Measurements from ENCODE around the gene AOC1. TPM values are rescaled to one million over a fixed set of nuclear protein-coding genes. Genes with fewer than 3 reads are reported as not detected.

Gene AOC1
- total RNA-seq, 5 donors from 2014 or later (not counting 1 experiment from before 2014, with no cell fraction given), result 0.15 to 0.28 TPM; not detected in 3

DNA sequence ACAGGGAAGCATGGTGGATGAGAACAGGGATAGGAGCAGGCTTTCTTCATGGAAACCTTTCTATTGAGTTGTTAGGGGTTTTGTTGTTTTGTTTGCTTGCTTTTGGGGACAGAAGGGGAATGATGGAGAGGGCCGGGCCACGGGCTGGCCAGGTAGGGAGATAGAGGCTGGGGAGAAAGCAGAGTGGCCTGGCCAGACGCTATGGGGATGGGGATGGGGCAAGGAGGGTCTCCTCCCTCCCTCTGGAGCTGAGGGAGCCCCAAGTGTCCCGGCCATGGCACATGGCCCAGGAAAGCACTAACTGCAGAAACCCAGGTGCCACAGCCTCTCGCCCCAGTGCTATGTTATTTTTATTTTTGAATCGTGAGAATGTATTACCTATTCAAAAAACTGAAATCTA, 10.0 kb downstream of the AOC1 start:
- Histone ChIP-seq H3K9me3 (no peaks in the 10 kb centered on the region), H3K27ac (ENCODE audit: low read length) (no peak overlapping the region), H3K4me3 (ENCODE audit: control insufficient read depth in 1 of 2, extremely low read depth in 1 of 2, low read length in 1 of 2) (no peak overlapping the region), H3K27me3 (replicated peaks in 1 of 2; ENCODE audit: control insufficient read depth in 2 of 2, extremely low read depth in 1 of 2, insufficient read depth in 2 of 2, low read length in 1 of 2) (peaks cover 0 to 40% of the 10 kb centered on the region in 2 experiments), H3K36me3 (ENCODE audit: control insufficient read depth in 2 of 2, extremely low read depth in 1 of 2, insufficient read depth in 1 of 2, low read length in 1 of 2) (no peaks in the 10 kb centered on the region), H3K4me1 (ENCODE audit: control insufficient read depth in 1 of 2, extremely low read depth in 1 of 2, insufficient read depth in 2 of 2, low read length in 2 of 2) (no peaks in the 10 kb centered on the region)
- H3K27ac Mint-ChIP-seq, result no peak overlapping the region
- peaks cover 0 to 4% (median 0%) of the 10 kb centered on the region in 3 donors for H3K9me3 Mint-ChIP-seq
- 100% methylated on average over 2 of the region's 6 CpGs for whole genome bisulfite sequencing (ENCODE audit: insufficient coverage)
- CTCF ChIA-PET, result no interaction called here
- no peaks in the 10 kb centered on the region for H3K4me1 Mint-ChIP-seq
- no peak overlapping the region for H3K4me3 Mint-ChIP-seq
- POLR2A ChIA-PET, result no interaction called here
- ATAC-seq (replicated peaks in 1 of 4) (no peak), DNase-seq (no peak)
- H3K36me3 Mint-ChIP-seq, result no peaks in the 10 kb centered on the region
- H3K27me3 Mint-ChIP-seq, result peaks cover 15 to 26% of the 10 kb centered on the region in 2 donors

- DNase-seq, result no peak
- CTCF ChIA-PET, result no interaction called here
- 81% methylated on average over 6 of the region's 6 CpGs for WGBS (ENCODE audit: insufficient coverage)
Measured at GRCh38 chr7:150863946-150864345, 11.6 kb downstream of the AOC1 start.

GRCh38 chr7:150866932-150867564, 14.7 kb downstream of the AOC1 start:
- DNase-seq, result no peak
- 62% methylated on average over 3 of the region's 4 CpGs for WGBS (ENCODE audit: insufficient coverage)
- peaks cover 33 to 45% of the 10 kb centered on the region in 2 donors for H3K27me3 Mint-ChIP-seq
- H3K27me3 ChIP-seq (replicated peaks in 1 of 2; ENCODE audit: control insufficient read depth in 2 of 2, extremely low read depth in 1 of 2, insufficient read depth in 2 of 2, low read length in 1 of 2), result peaks cover 0 to 44% of the 10 kb centered on the region in 2 experiments
- no peaks in the 10 kb centered on the region for H3K36me3 Mint-ChIP-seq
- no peak for ATAC-seq (replicated peaks in 1 of 4)
- peaks cover 0 to 4% (median 3%) of the 10 kb centered on the region in 3 donors for H3K9me3 Mint-ChIP-seq
- no peak overlapping the region for H3K27ac ChIP-seq (ENCODE audit: low read length)
- ChIA-PET POLR2A (no interaction called here), CTCF (no interaction called here)
- H3K4me3 ChIP-seq (ENCODE audit: control insufficient read depth in 1 of 2, extremely low read depth in 1 of 2, low read length in 1 of 2), result no peak overlapping the region
- no peak overlapping the region for H3K4me3 Mint-ChIP-seq
- no peaks in the 10 kb centered on the region for H3K9me3 ChIP-seq
- H3K36me3 ChIP-seq (ENCODE audit: control insufficient read depth in 2 of 2, extremely low read depth in 1 of 2, insufficient read depth in 1 of 2, low read length in 1 of 2), result no peaks in the 10 kb centered on the region
- no peak overlapping the region for H3K27ac Mint-ChIP-seq
- no peaks in the 10 kb centered on the region for H3K4me1 Mint-ChIP-seq
- no peaks in the 10 kb centered on the region for H3K4me1 ChIP-seq (ENCODE audit: control insufficient read depth in 1 of 2, extremely low read depth in 1 of 2, insufficient read depth in 2 of 2, low read length in 2 of 2)

More at GRCh38 chr7:150863946-150864345, 11.6 kb downstream of the AOC1 start:
- H3K4me3 Mint-ChIP-seq, result no peak overlapping the region
- Histone ChIP-seq H3K4me1 (ENCODE audit: control insufficient read depth in 1 of 2, extremely low read depth in 1 of 2, insufficient read depth in 2 of 2, low read length in 2 of 2) (no peaks in the 10 kb centered on the region), H3K27me3 (replicated peaks in 1 of 2; ENCODE audit: control insufficient read depth in 2 of 2, extremely low read depth in 1 of 2, insufficient read depth in 2 of 2, low read length in 1 of 2) (peaks cover 0 to 42% of the 10 kb centered on the region in 2 experiments), H3K36me3 (ENCODE audit: control insufficient read depth in 2 of 2, extremely low read depth in 1 of 2, insufficient read depth in 1 of 2, low read length in 1 of 2) (no peaks in the 10 kb centered on the region), H3K4me3 (ENCODE audit: control insufficient read depth in 1 of 2, extremely low read depth in 1 of 2, low read length in 1 of 2) (no peak overlapping the region), H3K9me3 (no peaks in the 10 kb centered on the region), H3K27ac (ENCODE audit: low read length) (no peak overlapping the region)
- no peak overlapping the region for H3K27ac Mint-ChIP-seq
- H3K36me3 Mint-ChIP-seq, result no peaks in the 10 kb centered on the region
- no peaks in the 10 kb centered on the region for H3K4me1 Mint-ChIP-seq
- peaks cover 29 to 39% of the 10 kb centered on the region in 2 donors for H3K27me3 Mint-ChIP-seq
- no peak for ATAC-seq (replicated peaks in 1 of 4)
- POLR2A ChIA-PET, result no interaction called here
- H3K9me3 Mint-ChIP-seq, result peaks cover 0 to 4% (median 0%) of the 10 kb centered on the region in 3 donors

GRCh38 chr7:150867605-150868004, 15.3 kb downstream of the AOC1 start:
- Mint-ChIP-seq H3K9me3 (peaks cover 0 to 4% (median 3%) of the 10 kb centered on the region in 3 donors), H3K4me3 (no peak overlapping the region), H3K27ac (no peak overlapping the region), H3K27me3 (peaks cover 33 to 43% of the 10 kb centered on the region in 2 donors), H3K4me1 (no peaks in the 10 kb centered on the region), H3K36me3 (no peaks in the 10 kb centered on the region)
- no peak for ATAC-seq (replicated peaks in 1 of 4)
- peaks cover 0 to 40% of the 10 kb centered on the region in 2 experiments for H3K27me3 ChIP-seq (replicated peaks in 1 of 2; ENCODE audit: control insufficient read depth in 2 of 2, extremely low read depth in 1 of 2, insufficient read depth in 2 of 2, low read length in 1 of 2)
- no peaks in the 10 kb centered on the region for H3K36me3 ChIP-seq (ENCODE audit: control insufficient read depth in 2 of 2, extremely low read depth in 1 of 2, insufficient read depth in 1 of 2, low read length in 1 of 2)
- no peaks in the 10 kb centered on the region for H3K9me3 ChIP-seq
- ChIA-PET POLR2A (no interaction called here), CTCF (no interaction called here)
- 57% methylated on average over 1 of the region's 7 CpGs for WGBS (ENCODE audit: insufficient coverage)
- H3K4me1 ChIP-seq (ENCODE audit: control insufficient read depth in 1 of 2, extremely low read depth in 1 of 2, insufficient read depth in 2 of 2, low read length in 2 of 2), result no peaks in the 10 kb centered on the region
- H3K27ac ChIP-seq (ENCODE audit: low read length), result no peak overlapping the region
- DNase-seq, result no peak
- no peak overlapping the region for H3K4me3 ChIP-seq (ENCODE audit: control insufficient read depth in 1 of 2, extremely low read depth in 1 of 2, low read length in 1 of 2)

- Histone ChIP-seq H3K4me1 (ENCODE audit: control insufficient read depth in 1 of 2, extremely low read depth in 1 of 2, insufficient read depth in 2 of 2, low read length in 2 of 2) (no peaks in the 10 kb centered on the region), H3K9me3 (no peaks in the 10 kb centered on the region), H3K27me3 (replicated peaks in 1 of 2; ENCODE audit: control insufficient read depth in 2 of 2, extremely low read depth in 1 of 2, insufficient read depth in 2 of 2, low read length in 1 of 2) (peaks cover 0 to 33% of the 10 kb centered on the region in 2 experiments), H3K4me3 (ENCODE audit: control insufficient read depth in 1 of 2, extremely low read depth in 1 of 2, low read length in 1 of 2) (no peak overlapping the region), H3K27ac (ENCODE audit: low read length) (no peak overlapping the region), H3K36me3 (ENCODE audit: control insufficient read depth in 2 of 2, extremely low read depth in 1 of 2, insufficient read depth in 1 of 2, low read length in 1 of 2) (no peaks in the 10 kb centered on the region)
- Mint-ChIP-seq H3K9me3 (peaks cover 0 to 4% (median 3%) of the 10 kb centered on the region in 3 donors), H3K4me3 (no peak overlapping the region), H3K27ac (no peak overlapping the region), H3K36me3 (no peaks in the 10 kb centered on the region), H3K4me1 (peaks cover 0 to 2% (median 1%) of the 10 kb centered on the region in 3 donors), H3K27me3 (peaks cover 27 to 35% of the 10 kb centered on the region in 2 donors)
- 50% methylated on average over 1 of the region's 2 CpGs for WGBS (ENCODE audit: insufficient coverage)
- DNase-seq (no peak), ATAC-seq (replicated peaks in 1 of 4) (no peak)
- CTCF ChIA-PET, result no interaction called here
- POLR2A ChIA-PET, result no interaction called here
Measured at GRCh38 chr7:150869467-150869866, 17.1 kb downstream of the AOC1 start.

DNA sequence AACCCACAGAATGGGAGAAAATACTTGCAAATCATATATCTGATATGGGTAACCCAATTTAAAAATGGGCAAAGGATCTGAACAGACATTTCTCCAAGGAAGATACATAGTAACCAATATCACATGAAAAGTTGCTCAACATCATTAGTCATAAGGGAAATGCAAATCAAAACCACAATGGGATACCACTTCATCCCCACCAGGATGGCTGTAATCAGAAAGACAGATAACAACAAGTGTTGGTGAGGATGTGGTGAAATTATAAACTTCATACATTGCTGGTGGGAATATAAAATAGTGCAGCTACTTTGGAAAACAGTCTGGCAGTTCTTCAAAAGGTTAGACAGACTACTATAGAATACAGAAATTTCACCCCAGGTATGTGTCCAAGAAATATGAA, 19.3 kb downstream of the AOC1 start:
- no peak overlapping the region for H3K27ac Mint-ChIP-seq
- Histone ChIP-seq H3K27me3 (replicated peaks in 1 of 2; ENCODE audit: control insufficient read depth in 2 of 2, extremely low read depth in 1 of 2, insufficient read depth in 2 of 2, low read length in 1 of 2) (peaks cover 0 to 26% of the 10 kb centered on the region in 2 experiments), H3K4me3 (ENCODE audit: control insufficient read depth in 1 of 2, extremely low read depth in 1 of 2, low read length in 1 of 2) (no peak overlapping the region), H3K36me3 (ENCODE audit: control insufficient read depth in 2 of 2, extremely low read depth in 1 of 2, insufficient read depth in 1 of 2, low read length in 1 of 2) (no peaks in the 10 kb centered on the region), H3K9me3 (no peaks in the 10 kb centered on the region), H3K4me1 (ENCODE audit: control insufficient read depth in 1 of 2, extremely low read depth in 1 of 2, insufficient read depth in 2 of 2, low read length in 2 of 2) (peaks cover 5% of the 10 kb centered on the region in 2 experiments), H3K27ac (ENCODE audit: low read length) (no peak overlapping the region)
- peaks cover 8 to 18% (median 17%) of the 10 kb centered on the region in 3 donors for H3K4me1 Mint-ChIP-seq
- no peak overlapping the region for H3K4me3 Mint-ChIP-seq
- H3K36me3 Mint-ChIP-seq, result no peaks in the 10 kb centered on the region
- ATAC-seq (replicated peaks in 1 of 4) (no peak), DNase-seq (no peak)
- ChIA-PET POLR2A (no interaction called here), CTCF (no interaction called here)
- peaks cover 23 to 28% of the 10 kb centered on the region in 2 donors for H3K27me3 Mint-ChIP-seq
- peaks cover 0 to 3% (median 3%) of the 10 kb centered on the region in 3 donors for H3K9me3 Mint-ChIP-seq

All from T-cell (primary cell).